K562 (cell line): ENCODE results near the gene CACNA2D4. TPM values are rescaled to one million over a fixed set of nuclear protein-coding genes. Genes with fewer than 3 reads are reported as not detected.

Experiments
- ATAC-seq: fragments of 200-7000 bp; cut with Tn5 transposase; 3 replicates; pipeline ENCODE4 v1.9.1; 2020; ENCODE audit warnings: moderate library complexity
- BruUV-seq: library from RNA; stranded (reverse); fragments of 400-500 nt; replicated peaks from 2 replicates; lab custom pipeline; 2021; lab: Mats Ljungman, UMichigan
- CTCF ChIA-PET: fragments of 300-600 bp; formaldehyde crosslinking; extraction: SDS; loops from one replicate; lab custom pipeline; 2021; ENCODE audit warnings: low intra/inter-chr PET ratio; lab: Yijun Ruan, JAX
- POLR2A ChIA-PET: fragments of 300-600, 350-650 bp; sonication (Branson Sonifier 250); formaldehyde crosslinking; extraction: SDS; loops from one replicate; lab custom pipeline; 2021; ENCODE audit warnings: antibody characterized with exemption, inconsistent platforms; lab: Yijun Ruan, JAX
- DNase-seq, 4 experiments: peaks; one replicate each; pipeline versions ENCODE4 v3.0.0 to v3.0.0-alpha.2; 2011 to 2018; ENCODE audit warnings: low spot score in 3 of 4, mixed read lengths in 3 of 4; ENCODE audit errors: extremely low read depth in 1 of 4
- FAIRE-seq: peaks from 2 replicates; lab custom pipeline; 2011; peaks lifted over from hg19 to GRCh38; lab: Jason Lieb, UNC
- H2AFZ ChIP-seq: 2 replicates; pipeline ENCODE4 v1.6.0; 2011; ENCODE audit warnings: low read depth, low read length, control low read depth, inconsistent platforms
- H3K27ac ChIP-seq: fragments of 200-600 bp; 3 replicates; pipeline ENCODE4 v1.8.0; 2011; ENCODE audit warnings: low read depth, mild to moderate bottlenecking, control low read depth, inconsistent platforms, low read length, moderate library complexity, mixed read lengths; ENCODE audit errors: extremely low read depth
- H3K27me3 ChIP-seq, 2 experiments: fragments of 300-600 bp in 1 of 2; 2 replicates in 1 of 2; 3 replicates in 1 of 2; pipeline versions ENCODE4 v1.6.0 to v1.8.0; 2011; ENCODE audit warnings: inconsistent platforms in 2 of 2, low read length in 2 of 2, mild to moderate bottlenecking in 1 of 2, mixed read lengths in 1 of 2, moderate library complexity in 1 of 2; ENCODE audit not compliant: control insufficient read depth in 2 of 2, insufficient read depth in 2 of 2
- H3K36me3 ChIP-seq: fragments of 300-600 bp; 3 replicates; pipeline ENCODE4 v1.8.0; 2011; ENCODE audit warnings: mild to moderate bottlenecking, low read length, inconsistent platforms; ENCODE audit not compliant: control insufficient read depth, insufficient read depth
- H3K4me1 ChIP-seq, 2 experiments: fragments of 200-600 bp in 1 of 2; replicated peaks in 1 of 2; 2 replicates in 1 of 2; 3 replicates in 1 of 2; pipeline versions ENCODE4 v1.5.1 to v1.8.0; 2011; ENCODE audit warnings: inconsistent platforms in 2 of 2, low read length in 2 of 2, mild to moderate bottlenecking in 1 of 2, mixed read lengths in 1 of 2, moderate library complexity in 1 of 2; ENCODE audit not compliant: control insufficient read depth in 2 of 2, insufficient read depth in 2 of 2
- H3K4me2 ChIP-seq: 2 replicates; pipeline ENCODE4 v1.6.1; 2011; ENCODE audit warnings: low read length, control low read depth, inconsistent platforms, mixed read lengths; ENCODE audit not compliant: insufficient read depth
- H3K4me3 ChIP-seq: fragments of 200-600 bp; sonication (generic), shearing (Covaris generic); 2 replicates; pipeline ENCODE4 v1.5.1; 2016; ENCODE audit warnings: control low read depth, inconsistent platforms
- H3K79me2 ChIP-seq: fragments of 200-600 bp; 3 replicates; pipeline ENCODE4 v1.8.0; 2011; ENCODE audit warnings: low read length, inconsistent platforms; ENCODE audit not compliant: control insufficient read depth, insufficient read depth
- H3K9ac ChIP-seq, 2 experiments: 2 replicates each; pipeline versions ENCODE4 v1.6.0 to v1.6.1; 2011; ENCODE audit warnings: low read depth in 2 of 2, low read length in 2 of 2, control low read depth in 1 of 2, inconsistent platforms in 1 of 2, mild to moderate bottlenecking in 1 of 2, mixed read lengths in 1 of 2; ENCODE audit not compliant: insufficient read depth in 1 of 2
- H3K9me1 ChIP-seq: one replicate; pipeline ENCODE4 v1.6.0; 2011; ENCODE audit warnings: inconsistent platforms, mild to moderate bottlenecking, low read length, moderate library complexity; ENCODE audit not compliant: control insufficient read depth, insufficient read depth
- H3K9me3 ChIP-seq: replicated peaks from 2 replicates; pipeline ENCODE4 v1.5.1; 2011; ENCODE audit warnings: low read depth, low read length, inconsistent platforms; ENCODE audit not compliant: control insufficient read depth, insufficient read depth
- H4K20me1 ChIP-seq: replicated peaks from 2 replicates; pipeline ENCODE4 v1.6.1; 2011; ENCODE audit warnings: low read length, inconsistent platforms, mixed read lengths; ENCODE audit not compliant: control insufficient read depth, insufficient read depth
- FOXA1 ChIP-seq: fragments of 450-650 bp; IDR thresholded peaks from 2 replicates; pipeline ENCODE4 v1.6.1; 2016; ENCODE audit warnings: mild to moderate bottlenecking, borderline replicate concordance
- MCM2 ChIP-seq: fragments of 450-650 bp; IDR thresholded peaks from 2 replicates; pipeline ENCODE4 v1.6.1; 2017; ENCODE audit warnings: low read depth, mild to moderate bottlenecking
- NFE2L1 ChIP-seq: fragments of 450-650 bp; IDR thresholded peaks from 2 replicates; pipeline ENCODE4 v1.6.1; 2016; ENCODE audit warnings: missing genetic modification characterization, low read depth, mild to moderate bottlenecking, missing compliant biosample characterization, moderate library complexity, borderline replicate concordance
- YY1 ChIP-seq, 3 experiments: IDR thresholded peaks; 2 replicates each; pipeline ENCODE4 v1.6.1; 2011; ENCODE audit warnings: low read length in 2 of 3, mild to moderate bottlenecking in 2 of 3, moderate library complexity in 2 of 3, borderline replicate concordance in 1 of 3, control low read depth in 1 of 3, low read depth in 1 of 3; ENCODE audit not compliant: insufficient read depth in 3 of 3, insufficient replicate concordance in 2 of 3, control insufficient read depth in 1 of 3, insufficient read length in 1 of 3; ENCODE audit errors: extremely low read depth in 1 of 3
- ZC3H8 ChIP-seq: fragments of 450-650 bp; IDR thresholded peaks from 2 replicates; pipeline ENCODE4 v1.6.1; 2017
- WGBS: fragments of 100-300 bp; shearing (Covaris generic); methylation state at CpG from one replicate; pipeline ENCODE4 v1.1.6; 2016; ENCODE audit warnings: low coverage, mixed read lengths; ENCODE audit not compliant: insufficient coverage; ENCODE audit errors: missing lambda C conversion rate; 5-methylcytosine and 5-hydroxymethylcytosine counted together
- in situ Hi-C: fragments of 300-500 bp; cut with MboI; formaldehyde crosslinking; loops from 4 replicates; pipeline ENCODE4 v1.15.0; 2018; ENCODE audit warnings: inconsistent platforms, mixed read lengths
- intact Hi-C: fragments of 100-400 bp; cut with micrococcal nuclease; formaldehyde crosslinking; loops from 2 replicates; pipeline ENCODE4 v1.14.2; 2022
- polyA plus RNA-seq, 8 experiments: library from polyadenylated mRNA; depleted of rRNA in 4 of 8; stranded (reverse) in 5 of 8; unstranded in 3 of 8; fragments of >200 nt; fragmentation: Nextera tagmentation in 2 of 8; fragmentation: Illumina TruSeq in 1 of 8; extraction: Ambion mirVana in 2 of 8; extraction: Trizol in 1 of 8; gene quantifications; 2 replicates each; pipeline versions ENCODE4 v1.2.1 to v1.2.3, GENCODE V29; 2011 to 2014; ENCODE audit warnings: inconsistent platforms in 1 of 8, missing spikeins in 1 of 8
- total RNA-seq, 7 experiments: library from RNA; depleted of rRNA in 6 of 7; stranded (reverse); fragments of >200 nt in 6 of 7; fragmentation: Illumina TruSeq in 2 of 7; extraction: Trizol in 2 of 7; gene quantifications; 2 replicates each; pipeline versions ENCODE4 v1.2.1 to v1.2.3, GENCODE V29; 2011 to 2021; ENCODE audit warnings: low replicate concordance in 1 of 7
- TF ChIP-seq, protein P1 (sequence below): fragments of 150-350 bp; IDR thresholded peaks from 2 replicates; pipeline ENCODE4 v1.6.1; 2014; ENCODE audit warnings: low read depth, mild to moderate bottlenecking, low read length, borderline replicate concordance
- TF ChIP-seq, protein P2 (sequence below): IDR thresholded peaks from 2 replicates; pipeline ENCODE4 v1.6.1; 2014; ENCODE audit warnings: antibody characterized with exemption

CACNA2D4 gene
- total and polyA plus RNA-seq, 9 of the 15 experiments (the other 6 are each of a cell fraction or from before 2014, with no cell fraction given) = 0.04 to 0.69 (median 0.40) TPM; not detected in 3

DNA sequence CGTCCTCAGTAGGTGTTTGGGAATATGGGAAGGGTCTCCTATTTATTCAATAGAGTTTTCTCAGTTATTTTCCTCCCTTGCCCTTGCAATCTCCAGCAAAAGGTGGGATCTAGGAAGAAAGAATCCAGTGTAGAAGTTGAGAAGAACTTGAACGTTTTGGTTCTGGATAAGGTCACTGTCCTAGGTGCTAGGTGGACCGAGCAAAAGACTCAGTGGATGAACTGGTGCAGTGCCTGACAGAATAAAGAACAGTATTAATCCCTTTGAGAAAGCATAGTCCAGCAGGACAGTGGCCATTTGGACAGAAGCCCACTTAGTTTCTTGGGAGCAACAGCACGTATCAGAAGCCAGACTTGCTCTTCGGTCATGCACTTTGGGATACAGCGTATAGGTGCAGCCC is 130.7 kb downstream of the CACNA2D4 start (continued):
- TF ChIP-seq MCM2 (no peak), NFE2L1 (tag) (no peak)

DNA sequence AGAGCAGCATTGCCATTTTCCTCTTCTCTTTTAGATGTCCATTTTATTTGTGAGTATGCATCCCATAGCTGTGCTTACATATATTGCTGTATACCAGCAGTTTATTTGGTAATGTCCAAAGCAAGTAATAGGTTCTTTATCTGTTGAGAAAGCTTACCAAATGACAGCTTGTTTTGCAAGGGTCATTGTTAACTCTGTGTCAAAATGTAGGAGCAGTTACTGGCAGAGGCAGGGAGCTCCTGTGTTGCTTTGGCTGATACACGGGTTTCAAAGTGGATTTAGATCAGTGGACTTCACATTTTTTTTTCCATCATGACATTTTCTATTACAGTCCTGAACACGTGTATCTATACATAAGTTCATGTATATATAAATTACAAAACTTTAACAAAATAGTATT is 136.2 kb downstream of the CACNA2D4 start:
- no TSS peak for BruUV-seq
- TF ChIP-seq, protein P1, sequence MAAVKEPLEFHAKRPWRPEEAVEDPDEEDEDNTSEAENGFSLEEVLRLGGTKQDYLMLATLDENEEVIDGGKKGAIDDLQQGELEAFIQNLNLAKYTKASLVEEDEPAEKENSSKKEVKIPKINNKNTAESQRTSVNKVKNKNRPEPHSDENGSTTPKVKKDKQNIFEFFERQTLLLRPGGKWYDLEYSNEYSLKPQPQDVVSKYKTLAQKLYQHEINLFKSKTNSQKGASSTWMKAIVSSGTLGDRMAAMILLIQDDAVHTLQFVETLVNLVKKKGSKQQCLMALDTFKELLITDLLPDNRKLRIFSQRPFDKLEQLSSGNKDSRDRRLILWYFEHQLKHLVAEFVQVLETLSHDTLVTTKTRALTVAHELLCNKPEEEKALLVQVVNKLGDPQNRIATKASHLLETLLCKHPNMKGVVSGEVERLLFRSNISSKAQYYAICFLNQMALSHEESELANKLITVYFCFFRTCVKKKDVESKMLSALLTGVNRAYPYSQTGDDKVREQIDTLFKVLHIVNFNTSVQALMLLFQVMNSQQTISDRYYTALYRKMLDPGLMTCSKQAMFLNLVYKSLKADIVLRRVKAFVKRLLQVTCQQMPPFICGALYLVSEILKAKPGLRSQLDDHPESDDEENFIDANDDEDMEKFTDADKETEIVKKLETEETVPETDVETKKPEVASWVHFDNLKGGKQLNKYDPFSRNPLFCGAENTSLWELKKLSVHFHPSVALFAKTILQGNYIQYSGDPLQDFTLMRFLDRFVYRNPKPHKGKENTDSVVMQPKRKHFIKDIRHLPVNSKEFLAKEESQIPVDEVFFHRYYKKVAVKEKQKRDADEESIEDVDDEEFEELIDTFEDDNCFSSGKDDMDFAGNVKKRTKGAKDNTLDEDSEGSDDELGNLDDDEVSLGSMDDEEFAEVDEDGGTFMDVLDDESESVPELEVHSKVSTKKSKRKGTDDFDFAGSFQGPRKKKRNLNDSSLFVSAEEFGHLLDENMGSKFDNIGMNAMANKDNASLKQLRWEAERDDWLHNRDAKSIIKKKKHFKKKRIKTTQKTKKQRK = no peak
- TF ChIP-seq FOXA1 (no peak), YY1 (IDR thresholded peaks at IDR 0.05; ENCODE audit: borderline replicate concordance in 1 of 3, control insufficient read depth in 1 of 3, extremely low read depth in 1 of 3, insufficient read depth in 3 of 3, insufficient read length in 1 of 3, insufficient replicate concordance in 2 of 3, low read depth in 1 of 3, low read length in 2 of 3) (no peak), ZC3H8 (no peak)
- TF ChIP-seq, protein P2, sequence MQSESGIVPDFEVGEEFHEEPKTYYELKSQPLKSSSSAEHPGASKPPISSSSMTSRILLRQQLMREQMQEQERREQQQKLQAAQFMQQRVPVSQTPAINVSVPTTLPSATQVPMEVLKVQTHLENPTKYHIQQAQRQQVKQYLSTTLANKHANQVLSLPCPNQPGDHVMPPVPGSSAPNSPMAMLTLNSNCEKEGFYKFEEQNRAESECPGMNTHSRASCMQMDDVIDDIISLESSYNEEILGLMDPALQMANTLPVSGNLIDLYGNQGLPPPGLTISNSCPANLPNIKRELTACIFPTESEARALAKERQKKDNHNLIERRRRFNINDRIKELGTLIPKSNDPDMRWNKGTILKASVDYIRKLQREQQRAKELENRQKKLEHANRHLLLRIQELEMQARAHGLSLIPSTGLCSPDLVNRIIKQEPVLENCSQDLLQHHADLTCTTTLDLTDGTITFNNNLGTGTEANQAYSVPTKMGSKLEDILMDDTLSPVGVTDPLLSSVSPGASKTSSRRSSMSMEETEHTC = no peak

More for the DNA sequence above, 136.2 kb downstream of the CACNA2D4 start:
- H3K27me3 ChIP-seq = no peaks in the 10 kb centered on the region
- H4K20me1 ChIP-seq = 0 out of 2 replicates have a peak, but pooled peaks cover 3% of the 10 kb centered on the region
- no peaks in the 10 kb centered on the region for H3K9me3 ChIP-seq
- ATAC-seq (no peak), DNase-seq (no peak), FAIRE-seq (no peak)
- H3K9ac ChIP-seq = no peak overlapping the region
- H3K4me2 ChIP-seq = no peak overlapping the region
- H3K79me2 ChIP-seq = peaks cover 14% of the 10 kb centered on the region; the same call in 2 of the 3 replicates
- WGBS = 85% methylated on average over 2 of the region's 2 CpGs
- H3K36me3 ChIP-seq = peaks cover 87% of the 10 kb centered on the region
- ChIA-PET CTCF (no interaction called here), POLR2A (interaction anchor here (0.6 to 1.1 kb wide), 3 partner anchors 8 to 331 kb away, joined by 3 to 4 read pairs (median 3); partner anchors contain the start of gene ADIPOR2)
- H2AFZ ChIP-seq = no peak overlapping the region
- in situ Hi-C loops (no loop called here), intact Hi-C loops (no loop called here)
- H3K27ac ChIP-seq = no peak overlapping the region
- peaks cover 3% of the 10 kb centered on the region for H3K9me1 ChIP-seq
- H3K4me3 ChIP-seq = no peak overlapping the region
- H3K4me1 ChIP-seq = peaks cover 0 to 4% of the 10 kb centered on the region in 2 experiments; a peak in 2 of 5 replicates
